Loucy (cell line): ENCODE data around the gene THEM4.

Experiments
- H2AFZ ChIP-seq: fragments of 200-600 bp; sonication (generic); 2 replicates; pipeline ENCODE4 v1.6.0; 2016; ENCODE audit warnings: antibody characterized with exemption, mild to moderate bottlenecking, low read length, moderate library complexity
- H3F3A ChIP-seq: fragments of 200-600 bp; 2 replicates; pipeline ENCODE4 v1.6.0; 2016; ENCODE audit warnings: antibody characterized with exemption, low read depth, mild to moderate bottlenecking
- H3K27me3 ChIP-seq: fragments of 200-600 bp; sonication (generic); 2 replicates; pipeline ENCODE4 v1.6.1; 2014; ENCODE audit warnings: low read length, mild to moderate bottlenecking; ENCODE audit not compliant: insufficient read depth, poor library complexity, severe bottlenecking
- H3K36me3 ChIP-seq: fragments of 200-600 bp; sonication (generic); 2 replicates; pipeline ENCODE4 v1.6.1; 2016; ENCODE audit warnings: low read length; ENCODE audit not compliant: insufficient read depth
- H3K4me1 ChIP-seq: fragments of 200-600 bp; sonication (generic); 2 replicates; pipeline ENCODE4 v1.5.1; 2014; ENCODE audit warnings: low read length, mild to moderate bottlenecking; ENCODE audit not compliant: insufficient read depth, poor library complexity, severe bottlenecking
- H3K4me2 ChIP-seq: fragments of 200-600 bp; sonication (generic); 2 replicates; pipeline ENCODE4 v1.6.0; 2014; ENCODE audit warnings: antibody characterized with exemption, low read length, low read depth, mild to moderate bottlenecking; ENCODE audit not compliant: poor library complexity, severe bottlenecking
- H3K4me3 ChIP-seq: fragments of 200-600 bp; sonication (generic); 2 replicates; pipeline ENCODE4 v1.5.1; 2014; ENCODE audit warnings: low read length, mild to moderate bottlenecking, mixed read lengths; ENCODE audit not compliant: poor library complexity, severe bottlenecking
- H3K79me2 ChIP-seq: fragments of 200-600 bp; sonication (generic); 2 replicates; pipeline ENCODE4 v1.6.1; 2014; ENCODE audit warnings: low read length; ENCODE audit not compliant: insufficient read depth
- H3K9ac ChIP-seq: fragments of 200-600 bp; sonication (generic); 2 replicates; pipeline ENCODE4 v1.6.0; 2014; ENCODE audit warnings: mild to moderate bottlenecking, low read depth, low read length, moderate library complexity; ENCODE audit not compliant: poor library complexity, severe bottlenecking
- H3K9me2 ChIP-seq: fragments of 200-600 bp; sonication (generic); replicated peaks from 2 replicates; pipeline ENCODE4 v1.6.1; 2016; ENCODE audit warnings: low read depth, low read length, mixed read lengths
- H3K9me3 ChIP-seq: fragments of 200-600 bp; sonication (generic); 2 replicates; pipeline ENCODE4 v1.6.1; 2014; ENCODE audit warnings: mild to moderate bottlenecking, antibody characterized with exemption, low read length, low read depth; ENCODE audit not compliant: insufficient read depth
- H4K20me1 ChIP-seq: fragments of 200-600 bp; sonication (generic); 2 replicates; pipeline ENCODE4 v1.6.0; 2014; ENCODE audit warnings: antibody characterized with exemption, low read length, mild to moderate bottlenecking; ENCODE audit not compliant: insufficient read depth, poor library complexity, severe bottlenecking
- EZH2phosphoT487 ChIP-seq: fragments of 200-600 bp; IDR thresholded peaks from 2 replicates; pipeline ENCODE4 v1.6.1; 2018; ENCODE audit warnings: antibody characterized with exemption, mild to moderate bottlenecking, moderate library complexity, borderline replicate concordance
- TF ChIP-seq, protein P1 (sequence below): fragments of 200-600 bp; sonication (generic); conservative IDR thresholded peaks from 2 replicates; pipeline ENCODE4 v1.5.1; 2014; ENCODE audit warnings: mild to moderate bottlenecking, antibody characterized with exemption, low read length

The THEM4 gene

DNA sequence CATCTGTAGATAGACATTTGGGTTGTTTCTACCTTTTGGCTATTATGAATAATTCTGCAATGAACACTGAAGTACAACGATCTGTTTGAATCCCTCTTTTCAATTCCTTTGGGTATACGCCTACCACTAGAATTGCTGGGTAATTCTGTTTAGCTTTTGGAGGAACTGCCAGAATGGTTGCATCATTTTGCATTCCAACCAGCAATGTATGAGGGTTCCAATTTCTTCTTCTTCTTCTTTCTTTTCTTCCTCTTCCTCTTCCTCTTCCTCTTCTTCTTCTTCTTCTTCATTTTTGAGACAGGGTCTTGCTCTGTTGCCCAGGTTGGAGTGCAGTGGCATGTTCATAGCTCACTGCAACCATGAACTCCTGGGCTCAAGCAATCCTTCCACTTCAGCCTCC, 42.0 kb downstream of the THEM4 start:
- H3K4me2 ChIP-seq, result no peak overlapping the region
- no peaks in the 10 kb centered on the region for H3F3A ChIP-seq
- H3K9ac ChIP-seq, result no peak overlapping the region
- H3K79me2 ChIP-seq, result no peaks in the 10 kb centered on the region
- H3K9me2 ChIP-seq, result no peaks in the 10 kb centered on the region
- no peak overlapping the region for H2AFZ ChIP-seq
- H3K27me3 ChIP-seq, result no peaks in the 10 kb centered on the region
- H4K20me1 ChIP-seq, result no peaks in the 10 kb centered on the region
- no peak overlapping the region for H3K4me3 ChIP-seq
- no peaks in the 10 kb centered on the region for H3K9me3 ChIP-seq
- no peak for TF ChIP-seq EZH2phosphoT487
- TF ChIP-seq, protein P1, sequence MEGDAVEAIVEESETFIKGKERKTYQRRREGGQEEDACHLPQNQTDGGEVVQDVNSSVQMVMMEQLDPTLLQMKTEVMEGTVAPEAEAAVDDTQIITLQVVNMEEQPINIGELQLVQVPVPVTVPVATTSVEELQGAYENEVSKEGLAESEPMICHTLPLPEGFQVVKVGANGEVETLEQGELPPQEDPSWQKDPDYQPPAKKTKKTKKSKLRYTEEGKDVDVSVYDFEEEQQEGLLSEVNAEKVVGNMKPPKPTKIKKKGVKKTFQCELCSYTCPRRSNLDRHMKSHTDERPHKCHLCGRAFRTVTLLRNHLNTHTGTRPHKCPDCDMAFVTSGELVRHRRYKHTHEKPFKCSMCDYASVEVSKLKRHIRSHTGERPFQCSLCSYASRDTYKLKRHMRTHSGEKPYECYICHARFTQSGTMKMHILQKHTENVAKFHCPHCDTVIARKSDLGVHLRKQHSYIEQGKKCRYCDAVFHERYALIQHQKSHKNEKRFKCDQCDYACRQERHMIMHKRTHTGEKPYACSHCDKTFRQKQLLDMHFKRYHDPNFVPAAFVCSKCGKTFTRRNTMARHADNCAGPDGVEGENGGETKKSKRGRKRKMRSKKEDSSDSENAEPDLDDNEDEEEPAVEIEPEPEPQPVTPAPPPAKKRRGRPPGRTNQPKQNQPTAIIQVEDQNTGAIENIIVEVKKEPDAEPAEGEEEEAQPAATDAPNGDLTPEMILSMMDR, result no peak
- no peaks in the 10 kb centered on the region for H3K36me3 ChIP-seq
- no peaks in the 10 kb centered on the region for H3K4me1 ChIP-seq

GRCh38 chr1:151864411-151864810, 44.9 kb downstream of the THEM4 start:
- Histone ChIP-seq H3K4me2 (no peak overlapping the region), H3K27me3 (no peaks in the 10 kb centered on the region), H3K9me3 (no peaks in the 10 kb centered on the region), H3K4me3 (no peak overlapping the region), H3K36me3 (no peaks in the 10 kb centered on the region), H3K9me2 (no peaks in the 10 kb centered on the region), H2AFZ (no peak overlapping the region), H3F3A (no peaks in the 10 kb centered on the region), H3K9ac (no peak overlapping the region), H4K20me1 (no peaks in the 10 kb centered on the region), H3K4me1 (no peaks in the 10 kb centered on the region), H3K79me2 (no peaks in the 10 kb centered on the region)
- TF ChIP-seq, protein P1, result no peak

DNA sequence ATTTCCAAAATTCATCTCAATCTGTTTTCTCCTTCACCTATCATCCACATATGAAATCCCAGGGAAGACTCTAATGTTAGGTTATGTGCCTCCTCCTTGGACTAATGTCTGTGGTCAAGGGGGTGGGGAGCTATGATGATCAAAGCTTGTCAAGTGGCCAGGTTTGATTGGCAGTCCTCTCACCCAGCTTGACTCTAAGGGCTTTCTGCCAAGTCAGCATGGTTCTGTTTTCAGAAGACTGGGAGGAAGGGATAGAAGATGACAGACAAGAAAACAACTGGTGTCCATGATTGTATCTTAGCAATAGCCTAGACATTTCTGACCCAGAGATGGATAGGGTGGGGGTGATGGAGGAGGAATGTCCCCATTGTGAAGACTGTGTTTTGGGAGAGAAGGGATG, 46.7 kb downstream of the THEM4 start:
- Histone ChIP-seq H3K9me3 (no peaks in the 10 kb centered on the region), H3K4me1 (no peaks in the 10 kb centered on the region), H3K79me2 (no peaks in the 10 kb centered on the region), H2AFZ (no peak overlapping the region), H4K20me1 (no peaks in the 10 kb centered on the region), H3K27me3 (no peaks in the 10 kb centered on the region), H3K9ac (no peak overlapping the region), H3F3A (no peaks in the 10 kb centered on the region), H3K9me2 (no peaks in the 10 kb centered on the region), H3K36me3 (no peaks in the 10 kb centered on the region), H3K4me2 (no peak overlapping the region), H3K4me3 (no peak overlapping the region)
- TF ChIP-seq EZH2phosphoT487, result no peak
- TF ChIP-seq, protein P1, result no peak
